Stimulated activated effector memory CD8-positive, alpha-beta T cell treated with anti-CD3 and anti-CD28 coated beads, Interleukin-12 subunit alpha, Interleukin-12 subunit beta, amount 100 ng/mL, for 72 hours (primary cell): ENCODE measurements around the gene SAMD7.

ENCODE experiments used
- ATAC-seq: fragments of 150-1000 bp; cut with Tn5 transposase; 2 replicates; pipeline ENCODE4 v1.10.0; 2021
- DNase-seq, 2 donors: peaks; one replicate each; pipeline ENCODE4 v3.0.0; 2021 to 2022; ENCODE audit warnings: low spot score in 2 of 2
- H3K27ac Mint-ChIP-seq: one replicate; pipeline ENCODE4 v1.8.0; 2022; ENCODE audit warnings: mild to moderate bottlenecking, mixed read lengths
- H3K36me3 Mint-ChIP-seq: one replicate; pipeline ENCODE4 v1.8.0; 2022; ENCODE audit warnings: mild to moderate bottlenecking, mixed read lengths
- H3K4me1 Mint-ChIP-seq: one replicate; pipeline ENCODE4 v1.8.0; 2022; ENCODE audit warnings: mixed read lengths
- H3K4me3 Mint-ChIP-seq: one replicate; pipeline ENCODE4 v1.8.0; 2022; ENCODE audit warnings: mild to moderate bottlenecking, mixed read lengths
- H3K9me3 Mint-ChIP-seq: one replicate; pipeline ENCODE4 v1.8.0; 2022; ENCODE audit warnings: mixed read lengths

The SAMD7 gene, protein sequence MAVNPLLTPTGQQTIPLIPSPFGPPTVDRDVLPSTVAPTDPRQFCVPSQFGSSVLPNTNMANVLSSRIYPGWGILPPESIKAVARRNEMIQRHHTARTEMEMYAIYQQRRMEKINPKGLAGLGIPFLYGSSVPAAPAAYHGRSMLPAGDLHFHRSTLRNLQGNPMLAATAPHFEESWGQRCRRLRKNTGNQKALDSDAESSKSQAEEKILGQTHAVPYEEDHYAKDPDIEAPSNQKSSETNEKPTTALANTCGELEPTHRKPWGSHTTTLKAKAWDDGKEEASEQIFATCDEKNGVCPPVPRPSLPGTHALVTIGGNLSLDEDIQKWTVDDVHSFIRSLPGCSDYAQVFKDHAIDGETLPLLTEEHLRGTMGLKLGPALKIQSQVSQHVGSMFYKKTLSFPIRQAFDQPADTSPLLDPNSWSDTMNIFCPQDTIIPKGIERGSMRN

DNA sequence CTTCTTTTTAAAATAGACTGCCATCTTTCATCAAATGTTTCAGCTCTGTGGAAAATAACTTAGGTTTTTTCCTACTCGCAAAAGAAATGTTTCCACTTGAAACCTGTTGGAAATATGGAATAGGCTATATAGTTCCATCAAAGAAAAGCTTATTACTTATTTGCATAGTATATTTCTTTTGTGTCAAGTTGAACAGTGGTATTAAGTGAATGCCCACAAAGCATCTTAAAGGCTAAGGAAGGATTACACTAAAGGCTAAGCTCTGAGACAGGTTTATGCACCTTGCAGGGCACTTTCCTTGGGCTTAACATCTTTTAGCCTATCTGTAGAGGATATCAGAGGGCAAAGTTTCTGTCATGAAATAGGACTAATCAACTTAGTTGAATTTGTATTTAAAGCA is at the start of gene SAMD7:
Gene SAMD7, plus strand, starts transcription at position 301 of the 400 bp plus-strand sequence. CDS start 7,927 bp downstream, outside the sequence.
- ATAC-seq (no peak), DNase-seq (no peak)
- Mint-ChIP-seq H3K36me3 (no peaks in the 10 kb centered on the region), H3K9me3 (no peaks in the 10 kb centered on the region), H3K27ac (no peak within 1 kb of the TSS), H3K4me3 (no peak within 1 kb of the TSS), H3K4me1 (no peaks in the 10 kb centered on the region)

DNA sequence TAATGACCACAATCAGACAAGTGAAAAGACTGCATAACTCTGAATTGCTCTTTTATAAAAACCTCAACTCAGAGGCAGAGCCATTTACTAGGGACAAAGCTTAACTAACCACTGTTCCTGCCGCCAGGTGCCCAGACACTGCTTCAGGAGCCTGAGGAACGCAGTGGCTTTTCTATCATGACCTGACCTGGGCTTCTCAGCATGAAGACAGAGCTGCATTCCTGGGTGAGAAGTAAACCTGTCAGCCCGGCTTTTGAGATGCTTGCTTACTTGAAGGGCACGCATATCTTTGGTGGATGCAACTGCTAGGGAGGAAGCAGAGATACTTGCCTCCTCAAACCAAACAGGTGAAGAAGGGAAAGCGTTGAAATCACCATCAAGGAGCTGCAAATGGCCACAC is 49.5 kb upstream of the SAMD7 start:
- no peaks in the 10 kb centered on the region for H3K9me3 Mint-ChIP-seq

DNA sequence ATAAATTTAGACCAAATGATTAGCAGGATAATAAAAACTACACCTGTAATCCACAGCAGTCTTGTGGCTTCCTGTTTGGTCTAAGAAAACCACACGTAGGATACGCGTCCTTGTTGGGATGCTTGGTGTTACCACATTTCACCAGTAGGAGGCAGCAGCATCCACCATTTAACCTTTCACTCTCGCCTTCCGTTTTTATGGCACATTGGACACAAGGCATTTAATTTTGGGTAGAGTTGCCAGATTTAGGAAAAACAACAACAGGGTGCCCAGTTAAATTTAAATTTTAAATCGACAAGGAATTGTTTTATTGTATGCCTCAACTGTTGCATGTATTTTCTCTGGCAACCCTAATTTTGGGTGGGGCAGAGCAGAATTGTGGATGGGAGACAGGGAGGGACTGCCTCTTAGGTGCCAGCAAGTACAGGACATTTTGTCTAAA is 47.9 kb upstream of the SAMD7 start:
- no peak overlapping the region for H3K4me3 Mint-ChIP-seq
- DNase-seq (peak; percentile 32 to 72), ATAC-seq (peak; percentile 67)
- no peaks in the 10 kb centered on the region for H3K36me3 Mint-ChIP-seq
- H3K4me1 Mint-ChIP-seq: peaks cover 16% of the 10 kb centered on the region
- no peak overlapping the region for H3K27ac Mint-ChIP-seq
- no peaks in the 10 kb centered on the region for H3K9me3 Mint-ChIP-seq

More for the DNA sequence above, 49.5 kb upstream of the SAMD7 start:
- no peak overlapping the region for H3K27ac Mint-ChIP-seq
- DNase-seq (no peak), ATAC-seq (no peak)
- no peaks in the 10 kb centered on the region for H3K36me3 Mint-ChIP-seq
- no peak overlapping the region for H3K4me3 Mint-ChIP-seq
- peaks cover 16% of the 10 kb centered on the region for H3K4me1 Mint-ChIP-seq

DNA sequence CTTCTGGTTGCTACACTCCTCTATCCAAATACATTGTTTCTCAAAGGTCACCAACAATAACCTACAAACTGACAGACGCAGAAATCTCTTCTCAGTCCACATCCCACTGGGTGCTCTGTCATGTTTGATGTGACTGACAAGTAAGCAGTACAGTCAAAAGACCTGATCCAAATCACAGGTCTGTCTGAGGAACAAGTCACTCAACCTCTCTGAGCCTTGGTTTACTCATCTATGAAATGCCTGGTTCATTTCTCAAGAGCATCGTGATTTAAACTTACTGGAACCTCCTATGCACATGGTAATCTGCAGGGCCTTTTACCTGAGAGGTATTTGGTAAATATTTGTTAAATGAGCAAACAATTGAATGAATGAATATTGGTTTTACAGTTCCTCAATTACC is 47.1 kb upstream of the SAMD7 start:
- ATAC-seq (peak; percentile 42), DNase-seq (no peak)
- H3K9me3 Mint-ChIP-seq: no peaks in the 10 kb centered on the region
- H3K4me1 Mint-ChIP-seq: peaks cover 16% of the 10 kb centered on the region
- H3K36me3 Mint-ChIP-seq: no peaks in the 10 kb centered on the region
- H3K27ac Mint-ChIP-seq: no peak overlapping the region
- no peak overlapping the region for H3K4me3 Mint-ChIP-seq

DNA sequence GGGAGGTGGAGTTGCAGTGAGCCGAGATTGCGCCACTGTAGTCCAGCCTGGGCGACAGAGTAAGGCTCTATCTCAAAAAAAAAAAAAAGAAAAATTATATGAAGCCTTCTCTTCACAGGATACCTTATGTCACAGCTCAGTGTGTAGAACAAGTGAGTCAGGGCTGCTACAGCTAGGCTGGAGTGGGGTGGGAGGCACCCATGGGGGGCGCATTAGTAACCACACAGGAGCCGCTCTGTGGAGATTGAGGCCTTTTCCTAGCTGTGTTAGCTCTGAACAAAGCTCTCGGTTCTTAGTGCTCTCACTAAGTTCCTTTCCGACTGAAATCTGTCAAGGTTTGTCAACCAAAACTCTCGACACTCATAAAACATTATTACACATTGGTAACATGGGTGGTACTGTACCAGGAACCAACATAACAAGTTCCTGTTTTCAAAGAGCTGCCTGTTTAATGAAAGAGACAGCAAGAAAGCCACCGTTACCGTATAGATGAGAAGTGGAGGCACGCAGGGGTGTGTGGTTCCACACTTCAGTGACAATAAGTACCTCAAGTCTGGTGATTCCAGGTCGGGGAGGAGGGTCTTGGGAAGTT is 46.1 kb upstream of the SAMD7 start:
- H3K27ac Mint-ChIP-seq: no peak overlapping the region
- no peak overlapping the region for H3K4me3 Mint-ChIP-seq
- no peaks in the 10 kb centered on the region for H3K36me3 Mint-ChIP-seq
- DNase-seq (no peak), ATAC-seq (peak; percentile 69)
- H3K9me3 Mint-ChIP-seq: no peaks in the 10 kb centered on the region
- peaks cover 16% of the 10 kb centered on the region for H3K4me1 Mint-ChIP-seq

DNA sequence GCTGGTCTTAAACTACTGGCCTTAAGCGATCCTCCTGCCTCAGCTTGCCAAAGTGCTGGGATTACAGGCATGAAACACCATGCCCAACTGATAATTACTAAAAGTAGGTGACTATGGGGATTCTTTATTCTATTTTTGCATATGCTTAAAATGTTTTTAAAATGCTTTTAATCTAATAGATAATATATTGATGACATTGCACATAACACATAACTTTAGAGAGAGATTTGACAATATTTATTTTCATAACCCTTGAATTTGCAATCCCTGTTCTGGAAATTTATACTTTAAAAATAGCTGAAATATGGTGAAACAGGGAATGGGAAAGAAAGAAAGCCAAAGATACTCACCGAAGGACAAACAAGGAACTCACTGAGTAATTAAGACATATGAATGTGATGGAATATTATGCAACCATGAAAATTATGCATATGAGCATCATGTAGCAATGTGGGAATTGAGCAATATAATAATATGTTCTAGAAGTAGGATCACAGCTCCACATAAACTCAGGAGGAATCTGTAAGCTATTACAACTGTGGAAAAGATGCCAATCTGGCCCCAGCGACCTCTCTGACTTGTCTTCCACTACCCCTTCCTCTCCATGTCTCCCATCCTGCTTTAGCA is 43.7 kb upstream of the SAMD7 start:
- Mint-ChIP-seq H3K9me3 (no peaks in the 10 kb centered on the region), H3K4me3 (no peak overlapping the region), H3K27ac (no peak overlapping the region), H3K36me3 (no peaks in the 10 kb centered on the region), H3K4me1 (peaks cover 23% of the 10 kb centered on the region)
- no peak for DNase-seq
- ATAC-seq: no peak

DNA sequence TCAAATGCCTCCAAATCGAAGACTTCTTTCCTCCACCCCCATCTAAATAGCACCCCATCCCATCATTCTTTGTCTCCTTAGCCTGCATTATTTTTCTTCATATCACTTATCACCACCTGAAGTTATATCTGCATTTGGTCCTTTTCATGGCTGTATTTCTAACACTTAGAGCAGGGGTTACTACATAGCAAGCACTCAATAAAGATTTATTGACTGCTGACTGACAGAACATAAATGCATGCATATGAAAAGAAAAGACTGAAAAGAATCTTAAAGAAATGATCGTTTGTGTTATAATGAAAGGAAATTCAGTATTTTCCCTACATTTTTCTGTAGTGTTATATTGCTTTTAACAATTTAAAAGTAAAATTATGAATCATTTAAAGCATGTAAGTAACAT is 43.0 kb upstream of the SAMD7 start:
- Mint-ChIP-seq H3K36me3 (no peaks in the 10 kb centered on the region), H3K4me3 (no peak overlapping the region), H3K9me3 (no peaks in the 10 kb centered on the region), H3K4me1 (peaks cover 23% of the 10 kb centered on the region), H3K27ac (no peak overlapping the region)
- DNase-seq (no peak), ATAC-seq (no peak)

DNA sequence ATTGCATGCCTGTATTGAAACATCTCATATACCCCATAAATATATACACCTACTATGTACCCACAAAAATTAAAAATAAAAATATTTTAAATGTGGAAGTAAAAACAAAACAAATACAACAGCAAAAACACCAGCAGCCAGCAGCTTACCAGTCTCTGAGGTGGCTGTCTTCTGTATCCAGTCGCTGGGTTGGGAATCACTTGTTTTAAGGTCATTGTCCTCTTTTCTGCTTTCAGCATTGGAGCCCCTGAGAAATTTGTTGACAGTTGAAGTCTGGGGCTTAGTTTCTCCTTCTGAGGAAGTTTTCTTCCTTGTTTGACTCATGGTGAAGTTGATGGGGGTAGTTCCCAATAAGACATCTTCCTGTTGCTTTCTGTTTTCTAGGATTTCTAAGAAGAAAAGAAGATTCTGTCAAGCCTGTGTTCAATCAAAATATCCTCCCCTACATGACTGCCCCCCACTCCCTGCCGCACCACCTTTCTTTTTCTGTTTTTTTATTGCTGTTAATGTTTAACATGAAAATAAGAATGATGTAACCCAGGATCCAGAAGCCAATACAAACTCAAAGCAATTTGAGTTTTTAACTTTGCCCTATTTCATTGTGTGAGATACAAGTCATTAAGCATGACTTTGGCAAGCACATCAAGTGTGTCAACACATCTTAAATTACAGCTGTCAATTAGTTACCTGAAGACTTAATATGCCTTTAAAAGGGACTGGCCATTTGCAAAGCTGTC is 41.7 kb upstream of the SAMD7 start, which contains the start of gene LRRC31:
Gene LRRC31, minus strand, starts transcription at position 452 of the 737 bp plus-strand sequence. Its CDS starts 128 bp downstream, at position 324.
- no peak within 1 kb of the TSS for H3K27ac Mint-ChIP-seq
- H3K9me3 Mint-ChIP-seq: no peaks in the 10 kb centered on the region
- H3K4me1 Mint-ChIP-seq: peaks cover 13% of the 10 kb centered on the region
- no peaks in the 10 kb centered on the region for H3K36me3 Mint-ChIP-seq
- H3K4me3 Mint-ChIP-seq: no peak within 1 kb of the TSS
- DNase-seq (no peak), ATAC-seq (no peak)

DNA sequence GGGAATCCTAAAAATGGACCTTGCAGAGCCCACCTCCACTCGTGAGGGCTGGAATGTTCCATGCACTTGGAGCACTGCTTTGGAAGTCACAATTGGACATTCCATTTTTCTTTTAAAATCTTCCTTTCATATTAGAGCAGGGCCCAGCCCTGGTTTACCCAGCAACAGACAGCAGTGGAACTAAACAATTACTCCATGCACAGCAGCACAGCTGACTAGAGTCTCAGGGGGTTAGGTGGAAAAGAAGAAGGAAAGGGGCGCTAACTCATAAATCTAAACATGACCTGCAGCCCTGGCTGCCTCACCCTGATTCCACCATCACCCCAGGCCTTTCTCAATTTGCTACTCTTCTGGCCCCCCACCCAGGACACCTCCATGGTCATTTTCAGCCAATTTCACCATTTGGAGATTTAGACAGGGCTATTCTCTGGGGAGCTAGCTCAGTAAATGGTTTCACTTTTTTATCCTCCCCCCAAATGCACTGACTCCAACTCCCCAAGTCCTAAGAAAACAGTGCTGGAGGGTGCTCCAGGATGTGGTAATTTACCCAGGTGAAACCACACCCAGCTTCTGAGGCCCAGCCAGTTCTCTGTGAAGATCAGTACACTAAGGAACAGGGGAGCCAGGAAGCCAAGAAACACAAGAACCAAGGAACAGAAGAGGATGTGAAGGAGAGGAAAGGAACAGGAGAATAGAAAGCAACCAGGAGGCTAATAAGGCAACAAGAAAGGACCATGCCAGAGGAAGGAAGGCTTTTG is 40.1 kb upstream of the SAMD7 start:
- H3K36me3 Mint-ChIP-seq: no peaks in the 10 kb centered on the region
- no peak for ATAC-seq
- H3K9me3 Mint-ChIP-seq: no peaks in the 10 kb centered on the region
- H3K4me1 Mint-ChIP-seq: peaks cover 7% of the 10 kb centered on the region
- no peak for DNase-seq
- H3K4me3 Mint-ChIP-seq: no peak overlapping the region
- no peak overlapping the region for H3K27ac Mint-ChIP-seq

DNA sequence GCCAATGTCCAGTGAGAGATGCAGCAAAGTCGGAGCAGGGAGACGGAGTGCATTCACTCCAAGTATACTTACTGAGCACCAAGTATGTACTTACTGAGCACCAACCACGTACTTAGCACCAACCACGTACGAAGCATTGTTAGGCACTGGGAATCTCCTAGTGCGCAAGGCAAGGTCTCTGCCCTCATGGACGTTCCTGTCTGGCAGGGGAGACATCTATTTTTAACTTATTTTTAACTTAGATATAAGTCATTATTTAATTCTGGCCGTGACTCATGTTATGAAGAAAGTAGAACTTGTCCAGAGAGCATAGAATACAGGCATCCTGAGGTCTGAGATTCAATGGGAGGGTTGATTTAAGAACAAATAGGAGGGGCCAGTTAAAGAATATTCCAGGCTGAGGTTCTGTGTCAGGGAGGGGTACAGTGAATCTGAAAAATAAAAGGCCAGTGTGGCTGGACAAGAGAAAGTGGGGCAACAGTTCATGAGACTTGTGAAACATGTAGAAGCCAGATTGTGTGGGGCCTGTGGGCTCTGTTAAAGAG is 32.3 kb upstream of the SAMD7 start:
- no peak overlapping the region for H3K27ac Mint-ChIP-seq
- H3K9me3 Mint-ChIP-seq: no peaks in the 10 kb centered on the region
- DNase-seq: no peak
- no peak for ATAC-seq
- H3K36me3 Mint-ChIP-seq: no peaks in the 10 kb centered on the region
- H3K4me1 Mint-ChIP-seq: no peaks in the 10 kb centered on the region
- H3K4me3 Mint-ChIP-seq: no peak overlapping the region

DNA sequence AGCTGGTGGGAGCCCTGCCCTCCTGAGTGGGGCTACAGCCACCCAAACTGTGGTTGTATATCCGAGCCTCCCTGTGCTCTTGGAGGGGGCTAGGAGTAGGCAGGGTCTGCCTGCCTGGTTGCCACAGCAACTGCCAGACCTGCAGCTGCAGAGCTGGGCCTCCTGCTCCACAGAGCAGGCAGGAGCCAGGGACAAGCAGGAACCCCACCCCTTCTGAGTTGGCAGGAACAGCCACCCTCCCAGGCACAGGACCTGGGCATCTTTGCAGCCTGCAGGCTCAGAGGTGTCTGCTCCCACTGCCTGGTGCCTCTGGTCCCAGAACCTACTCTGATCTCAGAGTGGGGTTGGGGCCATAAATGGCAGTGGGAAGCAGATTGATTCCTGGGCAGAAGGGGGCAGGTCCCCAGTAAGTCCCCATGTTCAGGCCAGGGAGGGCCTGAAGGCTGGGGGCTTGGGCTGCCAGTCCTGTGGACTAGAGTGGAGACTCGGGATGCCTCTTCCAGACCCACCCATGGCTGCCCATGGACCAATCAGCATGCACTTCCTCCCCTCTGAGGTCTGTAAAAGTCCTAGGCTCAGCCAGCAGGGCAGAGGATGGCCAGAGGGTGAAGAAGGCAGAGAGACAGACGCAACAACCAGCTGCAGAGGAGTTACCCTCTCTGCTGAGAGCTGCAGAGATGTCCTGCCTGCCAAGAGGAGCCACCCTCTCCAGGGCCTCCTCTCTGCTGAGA is 31.4 kb upstream of the SAMD7 start:
- Mint-ChIP-seq H3K4me3 (no peak overlapping the region), H3K27ac (no peak overlapping the region), H3K36me3 (no peaks in the 10 kb centered on the region), H3K4me1 (no peaks in the 10 kb centered on the region), H3K9me3 (no peaks in the 10 kb centered on the region)
- ATAC-seq (peak; percentile 39), DNase-seq (no peak)

DNA sequence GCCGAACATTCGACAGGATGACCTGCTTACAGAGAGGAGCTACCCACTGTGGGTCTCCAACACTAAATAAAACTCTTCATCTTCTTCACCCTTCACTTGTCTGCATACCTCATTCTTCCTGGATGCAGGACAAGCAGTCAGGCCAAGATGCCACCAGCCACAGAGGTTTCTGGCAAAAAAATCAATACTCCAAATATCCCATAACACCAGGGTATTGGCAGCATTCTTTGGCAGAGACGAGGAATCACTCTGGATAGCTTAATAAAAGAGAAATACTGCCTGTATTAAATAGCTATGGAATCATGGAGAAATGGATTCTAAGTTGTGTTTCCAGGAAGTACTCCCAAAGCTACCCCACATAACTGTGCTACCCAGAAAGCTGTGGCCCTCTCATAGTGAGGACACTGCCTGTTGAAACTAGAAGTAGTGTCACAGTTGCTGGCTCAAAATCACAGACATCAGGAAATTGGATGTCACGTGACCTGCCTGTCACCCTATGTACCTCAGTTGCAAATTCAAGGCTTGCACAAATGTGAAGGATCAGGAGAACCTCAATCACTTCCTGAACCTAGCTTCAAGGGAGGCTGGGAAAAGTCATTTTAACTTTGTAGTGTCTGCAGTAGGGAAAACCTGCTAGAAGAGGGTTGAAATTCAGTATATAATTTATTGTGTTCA is 30.7 kb upstream of the SAMD7 start:
- no peaks in the 10 kb centered on the region for H3K4me1 Mint-ChIP-seq
- DNase-seq (no peak), ATAC-seq (no peak)
- no peaks in the 10 kb centered on the region for H3K36me3 Mint-ChIP-seq
- no peak overlapping the region for H3K27ac Mint-ChIP-seq
- no peak overlapping the region for H3K4me3 Mint-ChIP-seq
- H3K9me3 Mint-ChIP-seq: no peaks in the 10 kb centered on the region

DNA sequence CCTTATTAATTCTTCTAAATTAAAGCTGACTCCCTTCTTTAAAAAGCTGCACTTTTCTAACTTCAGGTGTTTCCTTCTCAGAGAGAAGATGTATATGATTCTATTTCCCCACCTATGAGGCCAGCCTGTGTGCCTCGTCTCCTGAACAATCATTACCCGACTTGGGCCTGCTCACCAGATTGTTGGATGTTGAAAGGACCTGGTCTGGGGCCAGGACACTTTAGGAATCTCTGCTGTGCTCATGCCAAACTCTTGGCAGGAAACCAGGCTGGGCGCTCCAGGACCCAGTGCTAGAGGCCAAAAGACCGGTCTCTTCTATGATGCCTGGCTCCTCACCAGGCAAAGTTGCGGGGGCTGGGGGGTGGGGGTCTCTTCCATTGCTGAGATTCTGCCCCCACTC is 24.7 kb upstream of the SAMD7 start:
- H3K27ac Mint-ChIP-seq: no peak overlapping the region
- no peaks in the 10 kb centered on the region for H3K36me3 Mint-ChIP-seq
- ATAC-seq: no peak
- H3K4me3 Mint-ChIP-seq: no peak overlapping the region
- no peak for DNase-seq
- no peaks in the 10 kb centered on the region for H3K4me1 Mint-ChIP-seq
- H3K9me3 Mint-ChIP-seq: no peaks in the 10 kb centered on the region
